Tibial nerve (tissue), 4 donors: ENCODE measurements around the gene ZNHIT1.

ENCODE experiments used
- CTCF ChIP-seq, 5 experiments: fragments of 200-600 bp in 3 of 5; fragments of 450-650 bp in 2 of 5; sonication (generic) in 3 of 5; IDR thresholded peaks; one replicate each; pipeline ENCODE4 v1.5.1; 2016 to 2019; ENCODE audit warnings: antibody characterized with exemption in 5 of 5, mild to moderate bottlenecking in 3 of 5, moderate library complexity in 2 of 5
- EP300 ChIP-seq, 2 donors: sonication (generic); formaldehyde crosslinking; IDR thresholded peaks; one replicate each; pipeline ENCODE4 v1.6.1; 2017; ENCODE audit warnings: antibody characterized with exemption in 2 of 2, mild to moderate bottlenecking in 1 of 2
- POLR2A ChIP-seq, 2 donors: fragments of 450-650 bp; IDR thresholded peaks; one replicate each; pipeline ENCODE4 v1.6.1; 2017; ENCODE audit warnings: antibody characterized with exemption in 2 of 2, mild to moderate bottlenecking in 2 of 2, moderate library complexity in 2 of 2

- TF ChIP-seq POLR2A (IDR thresholded peaks at IDR 0.05) (no peak), CTCF (IDR thresholded peaks at IDR 0.05) (no peak), EP300 (IDR thresholded peaks at IDR 0.05) (no peak)
Measured at GRCh38 chr7:101177644-101178043, 40.3 kb upstream of the ZNHIT1 start.
